ENCODE measurements around the gene CCDC187. TPM values are rescaled to one million over a fixed set of nuclear protein-coding genes. Genes with fewer than 3 reads are reported as not detected.

Gene CCDC187
- total RNA-seq, 1 experiment from 2014 or later, result not detected

DNA sequence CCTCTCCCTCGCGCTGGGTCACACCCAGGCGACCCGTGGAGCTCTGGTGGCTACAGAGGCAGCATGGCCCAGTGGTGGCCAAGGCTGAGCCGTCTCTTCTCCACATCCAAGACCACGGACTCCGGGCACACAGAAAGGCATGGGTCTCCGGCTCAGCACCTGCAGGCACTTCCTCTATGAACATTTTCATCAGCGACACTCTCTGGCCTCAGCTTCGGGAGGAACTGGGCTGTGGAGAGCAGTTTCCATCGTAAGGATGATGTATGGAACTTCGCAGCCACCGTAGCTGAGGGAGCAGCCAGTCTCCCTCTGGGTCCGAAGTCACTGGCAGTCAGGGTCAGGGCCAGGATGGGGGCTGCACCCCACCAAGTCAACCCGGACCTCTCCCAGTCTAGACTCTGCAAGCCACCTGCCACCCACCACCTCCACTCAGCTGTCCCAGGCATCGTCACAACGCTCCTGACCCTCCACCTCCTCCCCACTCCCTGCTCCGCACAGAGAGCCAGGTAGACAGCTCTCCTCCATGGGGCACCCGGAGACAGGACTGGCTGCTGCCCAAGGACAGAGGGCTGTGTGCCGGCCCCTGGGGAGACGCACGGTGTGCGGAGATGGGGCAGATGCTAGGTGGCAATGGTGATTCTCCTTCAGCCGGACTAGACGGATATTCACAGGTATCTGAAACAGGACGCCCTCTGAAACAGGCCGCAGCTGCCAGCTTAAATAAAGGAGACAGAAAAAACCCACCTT is 68.0 kb downstream of the CCDC187 start:
- no peaks in the 10 kb centered on the region for H3K9me3 ChIP-seq (ENCODE audit: low read depth, low read length, poor library complexity, severe bottlenecking)
- intact Hi-C loops (cut with micrococcal nuclease; ENCODE audit: unreplicated experiment), result no loop called here
- no peak for DNase-seq (ENCODE audit: low spot score)
- CTCF ChIA-PET, result no interaction called here
- H3K27ac ChIP-seq (ENCODE audit: low read depth, low read length, poor library complexity, severe bottlenecking), result no peak overlapping the region
- no peak overlapping the region for H3K4me3 ChIP-seq (ENCODE audit: low read depth, low read length, poor library complexity, severe bottlenecking)
- no TSS peak for BruUV-seq (replicated peaks)
- H3K27me3 ChIP-seq (replicated peaks; ENCODE audit: insufficient read depth, low read depth, low read length, poor library complexity), result no peaks in the 10 kb centered on the region
- POLR2A ChIA-PET (ENCODE audit: low non-redundant PET), result no interaction called here
- H3K36me3 ChIP-seq (ENCODE audit: insufficient read depth, low read length, poor library complexity, severe bottlenecking), result peaks cover 27% of the 10 kb centered on the region
- no peaks in the 10 kb centered on the region for H3K4me1 ChIP-seq (ENCODE audit: insufficient read depth, low read length, poor library complexity, severe bottlenecking)
- TF ChIP-seq, protein P1, sequence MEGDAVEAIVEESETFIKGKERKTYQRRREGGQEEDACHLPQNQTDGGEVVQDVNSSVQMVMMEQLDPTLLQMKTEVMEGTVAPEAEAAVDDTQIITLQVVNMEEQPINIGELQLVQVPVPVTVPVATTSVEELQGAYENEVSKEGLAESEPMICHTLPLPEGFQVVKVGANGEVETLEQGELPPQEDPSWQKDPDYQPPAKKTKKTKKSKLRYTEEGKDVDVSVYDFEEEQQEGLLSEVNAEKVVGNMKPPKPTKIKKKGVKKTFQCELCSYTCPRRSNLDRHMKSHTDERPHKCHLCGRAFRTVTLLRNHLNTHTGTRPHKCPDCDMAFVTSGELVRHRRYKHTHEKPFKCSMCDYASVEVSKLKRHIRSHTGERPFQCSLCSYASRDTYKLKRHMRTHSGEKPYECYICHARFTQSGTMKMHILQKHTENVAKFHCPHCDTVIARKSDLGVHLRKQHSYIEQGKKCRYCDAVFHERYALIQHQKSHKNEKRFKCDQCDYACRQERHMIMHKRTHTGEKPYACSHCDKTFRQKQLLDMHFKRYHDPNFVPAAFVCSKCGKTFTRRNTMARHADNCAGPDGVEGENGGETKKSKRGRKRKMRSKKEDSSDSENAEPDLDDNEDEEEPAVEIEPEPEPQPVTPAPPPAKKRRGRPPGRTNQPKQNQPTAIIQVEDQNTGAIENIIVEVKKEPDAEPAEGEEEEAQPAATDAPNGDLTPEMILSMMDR (conservative IDR thresholded peaks at IDR 0.05; ENCODE audit: low read depth, low read length), result no peak
- TF ChIP-seq EZH2 (IDR thresholded peaks at IDR 0.05; ENCODE audit: borderline replicate concordance, low read depth, low read length, poor library complexity, severe bottlenecking), result no peak

DNA sequence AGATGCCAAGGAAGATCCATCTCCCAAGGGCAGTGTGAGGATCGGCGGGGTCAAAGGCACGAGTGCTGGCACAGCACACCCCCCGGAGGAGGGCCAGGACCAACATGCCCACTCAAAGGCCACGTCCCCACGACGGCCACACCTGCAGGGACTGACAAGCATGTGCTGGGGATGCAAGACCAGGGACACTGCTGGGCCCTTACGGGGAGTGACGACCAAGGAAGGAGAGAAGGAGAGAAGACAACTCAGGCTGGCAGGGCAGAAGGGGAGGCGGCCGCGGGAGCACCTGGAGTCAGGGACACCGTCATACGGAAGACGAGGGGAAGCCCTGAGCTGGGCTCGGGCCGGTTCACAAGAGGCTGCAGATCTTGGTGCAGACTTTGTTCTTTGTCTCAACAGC is 68.7 kb downstream of the CCDC187 start:
- Histone ChIP-seq H3K27ac (ENCODE audit: low read depth, low read length, poor library complexity, severe bottlenecking) (no peak overlapping the region), H3K4me1 (ENCODE audit: insufficient read depth, low read length, poor library complexity, severe bottlenecking) (no peaks in the 10 kb centered on the region), H3K36me3 (ENCODE audit: insufficient read depth, low read length, poor library complexity, severe bottlenecking) (peaks cover 27% of the 10 kb centered on the region), H3K9me3 (ENCODE audit: low read depth, low read length, poor library complexity, severe bottlenecking) (no peaks in the 10 kb centered on the region), H3K4me3 (ENCODE audit: low read depth, low read length, poor library complexity, severe bottlenecking) (no peak overlapping the region), H3K27me3 (replicated peaks; ENCODE audit: insufficient read depth, low read depth, low read length, poor library complexity) (no peaks in the 10 kb centered on the region)
- no peak for TF ChIP-seq EZH2 (IDR thresholded peaks at IDR 0.05; ENCODE audit: borderline replicate concordance, low read depth, low read length, poor library complexity, severe bottlenecking)
- TF ChIP-seq, protein P1 (conservative IDR thresholded peaks at IDR 0.05; ENCODE audit: low read depth, low read length), result no peak
- ChIA-PET CTCF (no interaction called here), POLR2A (ENCODE audit: low non-redundant PET) (no interaction called here)
- BruUV-seq (replicated peaks), result no TSS peak
- DNase-seq (ENCODE audit: low spot score), result no peak
- intact Hi-C loops (cut with micrococcal nuclease; ENCODE audit: unreplicated experiment), result no loop called here

DNA sequence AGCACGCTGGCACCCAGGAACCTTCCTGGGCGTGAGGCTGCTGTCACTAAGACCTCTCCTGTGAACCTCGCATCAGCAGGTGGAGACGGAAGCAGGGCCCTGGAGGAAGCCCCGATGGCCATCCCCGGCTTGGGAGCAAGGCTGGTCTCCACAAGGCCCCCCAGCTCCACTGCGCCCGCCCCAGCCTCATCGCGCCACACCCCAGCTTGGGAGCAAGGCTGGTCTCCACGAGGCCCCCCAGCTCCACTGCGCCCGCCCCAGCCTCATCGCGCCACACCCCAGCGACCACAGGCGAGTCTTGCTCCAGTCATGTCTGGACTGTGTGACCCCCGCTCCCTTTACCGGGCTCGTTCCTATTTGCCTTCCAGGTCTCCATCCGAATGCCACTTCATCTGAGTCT is 69.3 kb downstream of the CCDC187 start:
- Histone ChIP-seq H3K4me1 (ENCODE audit: insufficient read depth, low read length, poor library complexity, severe bottlenecking) (no peaks in the 10 kb centered on the region), H3K9me3 (ENCODE audit: low read depth, low read length, poor library complexity, severe bottlenecking) (no peaks in the 10 kb centered on the region), H3K4me3 (ENCODE audit: low read depth, low read length, poor library complexity, severe bottlenecking) (no peak overlapping the region), H3K27ac (ENCODE audit: low read depth, low read length, poor library complexity, severe bottlenecking) (no peak overlapping the region), H3K36me3 (ENCODE audit: insufficient read depth, low read length, poor library complexity, severe bottlenecking) (peaks cover 27% of the 10 kb centered on the region), H3K27me3 (replicated peaks; ENCODE audit: insufficient read depth, low read depth, low read length, poor library complexity) (no peaks in the 10 kb centered on the region)
- CTCF ChIA-PET, result no interaction called here
- intact Hi-C loops (cut with micrococcal nuclease; ENCODE audit: unreplicated experiment), result no loop called here
- POLR2A ChIA-PET (ENCODE audit: low non-redundant PET), result no interaction called here
- BruUV-seq (replicated peaks), result no TSS peak
- DNase-seq (ENCODE audit: low spot score), result no peak
- TF ChIP-seq, protein P1 (conservative IDR thresholded peaks at IDR 0.05; ENCODE audit: low read depth, low read length), result no peak
- no peak for TF ChIP-seq EZH2 (IDR thresholded peaks at IDR 0.05; ENCODE audit: borderline replicate concordance, low read depth, low read length, poor library complexity, severe bottlenecking)
